K562 (cell line): ENCODE results near the gene CWF19L1. TPM values are rescaled to one million over a fixed set of nuclear protein-coding genes. Genes with fewer than 3 reads are reported as not detected.
A peak's percentile ranks its signal among the peaks of the same experiment; 100 is the strongest.

ENCODE experiments used
- ATF1 ChIP-seq, 2 experiments: fragments of 450-650 bp in 1 of 2; IDR thresholded peaks; 2 replicates each; pipeline ENCODE4 v1.6.1; 2016; ENCODE audit warnings: missing compliant biosample characterization in 1 of 2, missing genetic modification characterization in 1 of 2
- C11orf30 ChIP-seq: fragments of 450-650 bp; IDR thresholded peaks from 2 replicates; pipeline ENCODE4 v1.6.1; 2016; ENCODE audit warnings: low read depth, mild to moderate bottlenecking
- CREM ChIP-seq: IDR thresholded peaks from 2 replicates; pipeline ENCODE4 v1.6.1; 2014; ENCODE audit warnings: antibody characterized with exemption, low read depth
- DIDO1 ChIP-seq: fragments of 450-650 bp; IDR thresholded peaks from 2 replicates; pipeline ENCODE4 v1.6.1; 2016; ENCODE audit warnings: low read depth, missing biosample characterization, missing genetic modification characterization
- ELF1 ChIP-seq: fragments of 200-800 bp; sonication (Bioruptor generic); IDR thresholded peaks from 2 replicates; pipeline ENCODE4 v1.6.1; 2016; ENCODE audit warnings: missing genetic modification characterization, missing compliant biosample characterization
- EP400 ChIP-seq: fragments of 450-650 bp; IDR thresholded peaks from 2 replicates; pipeline ENCODE4 v1.6.1; 2017; ENCODE audit warnings: antibody characterized with exemption, mild to moderate bottlenecking, moderate library complexity
- JUND ChIP-seq, 2 experiments: IDR thresholded peaks; 2 replicates in 1 of 2; 3 replicates in 1 of 2; pipeline ENCODE4 v1.6.1; 2011; ENCODE audit warnings: borderline replicate concordance in 2 of 2, low read depth in 2 of 2, low read length in 2 of 2, improper control_type of control experiment in 1 of 2, missing biosample characterization in 1 of 2, missing genetic modification characterization in 1 of 2, missing genetic modification reagents in 1 of 2
- KDM4B ChIP-seq, 2 experiments: fragments of 450-650 bp in 1 of 2; sonication (generic) in 1 of 2; IDR thresholded peaks; 2 replicates each; pipeline ENCODE4 v1.6.1; 2016 to 2017; ENCODE audit warnings: borderline replicate concordance in 2 of 2, antibody characterized with exemption in 1 of 2, low read depth in 1 of 2, mild to moderate bottlenecking in 1 of 2
- NEUROD1 ChIP-seq: fragments of 150-350 bp; IDR thresholded peaks from 2 replicates; pipeline ENCODE4 v1.6.1; 2014; ENCODE audit warnings: borderline replicate concordance, low read length, low read depth; ENCODE audit not compliant: partially characterized antibody
- NFRKB ChIP-seq: fragments of 450-650 bp; IDR thresholded peaks from 2 replicates; pipeline ENCODE4 v1.6.1; 2016; ENCODE audit warnings: low read depth
- NR2C2 ChIP-seq, 2 experiments: fragments of 200-800 bp in 1 of 2; sonication (Bioruptor generic) in 1 of 2; sonication (generic) in 1 of 2; formaldehyde crosslinking in 1 of 2; IDR thresholded peaks; 2 replicates each; pipeline versions ENCODE4 v1.6.1 to v1.8.0; 2016 to 2022; ENCODE audit warnings: mild to moderate bottlenecking in 1 of 2, missing compliant biosample characterization in 1 of 2, missing genetic modification characterization in 1 of 2, missing genetic modification reagents in 1 of 2
- POLR2A ChIP-seq: fragments of 450-650 bp; conservative IDR thresholded peaks from 2 replicates; pipeline ENCODE4 v1.6.1; 2016
- RBBP5 ChIP-seq: fragments of 200-600 bp; sonication (generic); IDR thresholded peaks from 2 replicates; pipeline ENCODE4 v1.6.1; 2012; ENCODE audit warnings: borderline replicate concordance, mild to moderate bottlenecking, low read length, control low read depth, inconsistent platforms; ENCODE audit not compliant: insufficient read depth, poor library complexity, severe bottlenecking
- SIN3A ChIP-seq, 2 experiments: fragments of 150-350 bp in 1 of 2; IDR thresholded peaks; 2 replicates each; pipeline ENCODE4 v1.6.1; 2011 to 2016; ENCODE audit warnings: borderline replicate concordance in 2 of 2, low read depth in 2 of 2, low read length in 2 of 2, mild to moderate bottlenecking in 2 of 2, moderate library complexity in 2 of 2; ENCODE audit not compliant: control insufficient read depth in 1 of 2
- SIX5 ChIP-seq, 2 experiments: IDR thresholded peaks; 2 replicates each; pipeline ENCODE4 v1.6.1; 2011; ENCODE audit warnings: low read length in 2 of 2, borderline replicate concordance in 1 of 2, low read depth in 1 of 2, mild to moderate bottlenecking in 1 of 2, moderate library complexity in 1 of 2; ENCODE audit not compliant: insufficient read depth in 1 of 2
- TAF7 ChIP-seq: fragments of 450-650 bp; IDR thresholded peaks from 2 replicates; pipeline ENCODE4 v1.6.1; 2016; ENCODE audit warnings: missing genetic modification characterization, missing compliant biosample characterization
- TGIF2 ChIP-seq: sonication (generic); formaldehyde crosslinking; IDR thresholded peaks from 2 replicates; pipeline ENCODE4 v1.8.1; 2022; ENCODE audit warnings: mild to moderate bottlenecking, missing genetic modification reagents, moderate library complexity
- TOE1 ChIP-seq, 2 experiments: fragments of 450-650 bp in 1 of 2; sonication (generic) in 1 of 2; formaldehyde crosslinking in 1 of 2; IDR thresholded peaks; 2 replicates each; pipeline versions ENCODE4 v1.7.1 to v1.8.0; 2016 to 2022; ENCODE audit warnings: borderline replicate concordance in 2 of 2, mild to moderate bottlenecking in 2 of 2, antibody characterized with exemption in 1 of 2, inconsistent platforms in 1 of 2, low read depth in 1 of 2, missing genetic modification reagents in 1 of 2, moderate library complexity in 1 of 2
- YY1 ChIP-seq, 3 experiments: IDR thresholded peaks; 2 replicates each; pipeline ENCODE4 v1.6.1; 2011; ENCODE audit warnings: low read length in 2 of 3, mild to moderate bottlenecking in 2 of 3, moderate library complexity in 2 of 3, borderline replicate concordance in 1 of 3, control low read depth in 1 of 3, low read depth in 1 of 3; ENCODE audit not compliant: insufficient read depth in 3 of 3, insufficient replicate concordance in 2 of 3, control insufficient read depth in 1 of 3, insufficient read length in 1 of 3; ENCODE audit errors: extremely low read depth in 1 of 3
- ZNF140 ChIP-seq: fragments of 250-450 bp; sonication (Bioruptor Pico); IDR thresholded peaks from 2 replicates; pipeline ENCODE4 v1.8.0; 2021; ENCODE audit warnings: moderate library complexity, mild to moderate bottlenecking, inconsistent platforms
- polyA plus RNA-seq, 8 experiments: library from polyadenylated mRNA; depleted of rRNA in 4 of 8; stranded (reverse) in 5 of 8; unstranded in 3 of 8; fragments of >200 nt; fragmentation: Nextera tagmentation in 2 of 8; fragmentation: Illumina TruSeq in 1 of 8; extraction: Ambion mirVana in 2 of 8; extraction: Trizol in 1 of 8; gene quantifications; 2 replicates each; pipeline versions ENCODE4 v1.2.1 to v1.2.3, GENCODE V29; 2011 to 2014; ENCODE audit warnings: inconsistent platforms in 1 of 8, missing spikeins in 1 of 8
- total RNA-seq, 7 experiments: library from RNA; depleted of rRNA in 6 of 7; stranded (reverse); fragments of >200 nt in 6 of 7; fragmentation: Illumina TruSeq in 2 of 7; extraction: Trizol in 2 of 7; gene quantifications; 2 replicates each; pipeline versions ENCODE4 v1.2.1 to v1.2.3, GENCODE V29; 2011 to 2021; ENCODE audit warnings: low replicate concordance in 1 of 7
- TF ChIP-seq, protein P1 (sequence below): fragments of 250-450 bp; sonication (Bioruptor Pico); IDR thresholded peaks from 2 replicates; pipeline ENCODE4 v1.4.0; 2020; ENCODE audit warnings: mild to moderate bottlenecking

The CWF19L1 gene
- total and polyA plus RNA-seq, 9 of the 15 experiments (the other 6 are each of a cell fraction or from before 2014, with no cell fraction given): 19.5 to 49.9 (median 30.9) TPM

DNA sequence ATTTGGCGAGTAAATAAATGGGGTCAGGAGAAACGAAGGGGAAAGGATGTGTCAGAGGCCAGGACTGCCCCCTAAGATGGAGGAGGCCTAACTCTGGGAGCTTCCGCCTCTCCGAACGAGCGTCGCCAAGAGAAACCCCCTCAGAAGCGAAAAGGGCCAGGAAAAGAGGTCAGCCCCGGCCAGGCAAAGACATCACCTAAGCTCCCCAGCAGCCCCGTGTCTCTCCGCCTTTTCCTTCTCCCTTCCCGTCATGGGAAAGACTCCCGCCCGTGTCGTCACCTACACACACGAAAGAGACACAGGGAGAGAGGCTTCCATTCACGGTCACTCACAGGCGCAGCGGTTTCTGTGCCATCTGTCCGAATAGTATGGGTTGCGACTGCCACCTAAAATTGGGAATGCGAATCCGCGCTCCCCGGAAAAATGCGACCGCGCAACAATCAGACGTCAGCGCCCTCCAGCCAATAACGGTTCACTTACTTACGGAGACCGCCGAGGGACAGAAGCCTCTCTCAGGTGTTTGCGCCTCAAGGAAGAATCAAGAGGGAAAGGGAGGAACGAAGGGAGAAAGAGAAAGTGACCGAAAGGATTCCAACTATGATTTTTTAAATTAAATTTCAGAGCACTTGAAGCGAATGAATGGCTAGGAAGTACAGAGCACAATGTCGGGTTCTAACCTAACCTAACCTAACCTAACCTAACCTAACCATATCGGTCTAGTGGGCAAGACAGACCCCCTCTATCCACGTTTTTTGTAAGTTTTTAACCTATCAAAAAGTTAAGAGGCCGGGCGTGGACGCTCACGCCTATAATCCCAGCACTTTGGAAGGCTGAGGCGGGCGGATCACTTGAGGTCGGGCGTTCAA, at the start of gene CWF19L1 (continued):
- TF ChIP-seq, protein P1, sequence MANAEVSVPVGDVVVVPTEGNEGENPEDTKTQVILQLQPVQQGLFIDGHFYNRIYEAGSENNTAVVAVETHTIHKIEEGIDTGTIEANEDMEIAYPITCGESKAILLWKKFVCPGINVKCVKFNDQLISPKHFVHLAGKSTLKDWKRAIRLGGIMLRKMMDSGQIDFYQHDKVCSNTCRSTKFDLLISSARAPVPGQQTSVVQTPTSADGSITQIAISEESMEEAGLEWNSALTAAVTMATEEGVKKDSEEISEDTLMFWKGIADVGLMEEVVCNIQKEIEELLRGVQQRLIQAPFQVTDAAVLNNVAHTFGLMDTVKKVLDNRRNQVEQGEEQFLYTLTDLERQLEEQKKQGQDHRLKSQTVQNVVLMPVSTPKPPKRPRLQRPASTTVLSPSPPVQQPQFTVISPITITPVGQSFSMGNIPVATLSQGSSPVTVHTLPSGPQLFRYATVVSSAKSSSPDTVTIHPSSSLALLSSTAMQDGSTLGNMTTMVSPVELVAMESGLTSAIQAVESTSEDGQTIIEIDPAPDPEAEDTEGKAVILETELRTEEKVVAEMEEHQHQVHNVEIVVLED (CRISPR knock-in tag): no peak
- TF ChIP-seq YY1 (IDR thresholded peaks at IDR 0.05; ENCODE audit: borderline replicate concordance in 1 of 3, control insufficient read depth in 1 of 3, extremely low read depth in 1 of 3, insufficient read depth in 3 of 3, insufficient read length in 1 of 3, insufficient replicate concordance in 2 of 3, low read depth in 1 of 3, low read length in 2 of 3) (peak in 2 of 3 experiments; percentile 24 to 45), ATF1 (CRISPR knock-in tag; IDR thresholded peaks at IDR 0.05) (peak; percentile 89), ATF1 (tag; IDR thresholded peaks at IDR 0.05) (peak; percentile 98), SIX5 (IDR thresholded peaks at IDR 0.05; ENCODE audit: borderline replicate concordance in 1 of 2, insufficient read depth in 1 of 2, low read depth in 1 of 2, low read length in 2 of 2) (peak in 1 of 2 experiments; percentile 40; a peak in 1 of 4 replicates), EP400 (peak; percentile 66), ELF1 (tag) (peak; percentile 33; the same call in 1 of the 2 replicates), TAF7 (tag) (peak; percentile 40; the same call in 1 of the 2 replicates), TGIF2 (CRISPR knock-in tag) (no peak), CREM (peak; percentile 98), JUND (IDR thresholded peaks at IDR 0.05; ENCODE audit: borderline replicate concordance, low read depth, low read length) (0 out of 2 replicates have a peak, but pooled peaks have one; percentile 13), JUND (tag; IDR thresholded peaks at IDR 0.05; ENCODE audit: borderline replicate concordance, low read depth, low read length) (no peak; the same call in 2 of the 3 replicates), NFRKB (no peak; the same call in 1 of the 2 replicates), RBBP5 (peak; percentile 79), POLR2A (peak; percentile 80), KDM4B (IDR thresholded peaks at IDR 0.05; ENCODE audit: borderline replicate concordance in 2 of 2, low read depth in 1 of 2) (no peak), DIDO1 (peak; percentile 87), SIN3A (IDR thresholded peaks at IDR 0.05; ENCODE audit: borderline replicate concordance in 2 of 2, control insufficient read depth in 1 of 2, low read depth in 2 of 2, low read length in 2 of 2) (peak; percentile 84 to 93; a peak in 3 of 4 replicates), C11orf30 (peak; percentile 99), TOE1 (IDR thresholded peaks at IDR 0.05; ENCODE audit: borderline replicate concordance) (peak; percentile 83), TOE1 (CRISPR knock-in tag; IDR thresholded peaks at IDR 0.05; ENCODE audit: borderline replicate concordance, low read depth) (no peak), NR2C2 (CRISPR knock-in tag; IDR thresholded peaks at IDR 0.05) (no peak), NR2C2 (tag; IDR thresholded peaks at IDR 0.05) (0 out of 2 replicates have a peak, but pooled peaks have one; percentile 26), ZNF140 (CRISPR knock-in tag) (no peak), NEUROD1 (peak; percentile 76)
